ENCODE results near the gene CALD1.

The CALD1 gene

GRCh38 chr7:134764365-134764764 is 15.1 kb upstream of the CALD1 start:
- no peak for DNase-seq

DNA sequence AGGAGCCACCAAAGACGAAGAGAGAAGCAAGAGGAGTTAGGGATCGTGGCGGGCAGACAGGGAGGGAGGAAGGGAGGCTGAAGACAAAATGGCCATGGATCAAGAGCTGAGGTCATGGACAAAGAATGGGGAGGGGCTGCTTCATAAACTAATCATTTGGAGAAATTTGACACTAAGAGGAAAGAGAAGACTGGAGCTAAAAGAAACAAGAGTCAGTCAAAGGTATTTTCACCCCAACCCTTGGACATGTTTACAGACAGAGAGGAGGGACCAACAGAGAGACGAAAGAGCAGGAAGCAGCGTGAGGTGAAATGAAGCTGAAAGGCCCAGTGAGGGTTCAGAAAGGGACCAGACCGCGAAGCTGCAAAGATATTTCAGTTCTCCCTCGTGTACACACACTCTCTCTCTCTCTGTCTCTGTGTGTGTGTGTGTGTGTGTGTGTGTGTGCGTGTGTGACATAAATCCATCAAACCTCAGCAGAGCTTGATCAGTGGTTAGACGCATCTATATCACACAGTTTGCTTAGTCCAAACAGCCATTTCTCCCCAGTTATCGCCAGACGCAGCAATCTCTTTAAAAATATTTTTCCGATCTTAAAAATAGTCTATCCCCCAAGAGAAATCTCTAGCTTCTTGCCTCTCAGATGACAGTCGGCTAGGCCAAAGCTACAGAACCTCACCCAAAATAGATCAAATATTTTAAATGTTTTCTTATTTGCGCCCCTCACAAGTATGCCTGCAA is 12.5 kb upstream of the CALD1 start:
- DNase-seq, result no peak

- DNase-seq, result no peak
Measured at GRCh38 chr7:134767520-134768168, 11.8 kb upstream of the CALD1 start.

GRCh38 chr7:134768243-134768642 is 11.2 kb upstream of the CALD1 start:
- DNase-seq, result no peak

DNA sequence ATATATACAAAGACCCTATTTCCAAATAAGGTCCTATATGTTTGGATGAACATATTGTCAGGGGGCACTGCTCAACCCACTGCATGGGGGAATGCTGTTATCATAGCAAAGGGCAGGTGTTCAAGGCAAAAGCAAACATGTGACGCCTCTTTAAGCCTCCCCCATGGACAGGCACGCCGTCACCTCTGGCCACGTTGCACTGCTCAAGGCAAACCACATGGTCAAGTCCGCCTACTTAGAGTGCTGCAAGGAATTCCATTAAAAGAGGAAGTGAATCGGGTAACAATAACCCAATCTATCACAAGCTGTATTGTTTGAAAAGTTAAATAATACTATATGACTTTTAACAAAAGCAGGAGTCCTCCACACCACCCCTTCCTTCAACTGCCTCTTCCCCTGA is 8.8 kb upstream of the CALD1 start:
- no peak for DNase-seq

- no peak for DNase-seq
Measured at GRCh38 chr7:134771111-134771510, 8.3 kb upstream of the CALD1 start.

GRCh38 chr7:134771889-134772288 is 7.5 kb upstream of the CALD1 start:
- no peak for DNase-seq

DNA sequence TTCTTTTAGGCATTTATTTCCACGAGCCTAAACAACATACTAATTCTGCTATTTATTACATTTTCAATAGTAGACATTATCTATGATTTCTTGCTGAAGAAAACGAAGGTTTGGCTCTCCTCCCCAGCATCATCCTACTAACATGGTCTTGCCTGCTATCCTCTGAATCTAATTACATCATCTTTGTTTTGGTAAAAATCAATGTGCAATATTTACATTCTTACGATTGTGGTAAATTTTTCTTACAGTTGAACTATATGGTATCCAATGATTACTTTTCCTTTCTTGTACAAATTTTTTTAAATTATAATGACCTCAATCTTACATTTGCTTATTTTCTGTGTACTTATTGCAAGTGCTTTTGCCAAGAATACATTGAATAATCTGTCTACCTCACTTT is 7.0 kb upstream of the CALD1 start:
- no peak for DNase-seq

DNA sequence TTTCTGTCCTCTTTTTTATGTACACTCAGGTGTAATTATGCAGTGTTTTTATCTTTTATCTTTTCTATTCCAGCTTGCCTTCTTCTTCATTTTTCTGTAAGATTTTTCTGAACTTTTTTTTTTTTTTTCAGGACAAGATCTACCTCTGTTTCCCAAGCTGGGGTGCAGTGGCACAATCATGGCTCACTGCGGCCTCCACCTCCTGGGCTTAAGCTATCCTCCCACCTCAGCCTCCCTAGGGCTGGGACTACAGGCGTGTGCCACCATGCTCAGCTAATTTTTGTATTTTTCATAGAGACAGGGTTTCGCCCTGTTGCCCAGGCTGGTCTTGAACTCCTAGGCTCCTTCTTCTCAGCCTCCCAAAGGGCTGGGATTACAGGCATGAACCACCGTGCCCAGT is 6.3 kb upstream of the CALD1 start:
- DNase-seq, result no peak

DNA sequence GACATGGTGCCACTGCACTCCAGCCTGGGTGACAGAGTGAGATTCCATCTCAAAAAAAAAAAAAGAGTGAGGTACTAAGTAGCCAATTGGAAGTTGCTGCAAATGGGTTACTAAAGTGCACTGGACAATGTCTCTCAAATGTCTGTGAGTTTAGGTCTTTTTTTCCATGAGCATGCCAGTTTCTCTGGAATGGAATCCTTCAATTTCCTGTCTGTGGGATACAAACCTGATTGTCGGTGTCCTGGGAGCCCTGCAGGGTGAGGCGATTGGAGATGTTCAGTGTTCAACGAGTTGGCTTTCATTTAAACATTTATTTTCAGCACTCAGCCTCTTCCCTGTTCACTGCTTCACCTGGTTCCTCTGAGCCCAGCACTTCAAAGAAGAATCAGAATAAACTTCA is 5.3 kb upstream of the CALD1 start:
- DNase-seq, result no peak

DNA sequence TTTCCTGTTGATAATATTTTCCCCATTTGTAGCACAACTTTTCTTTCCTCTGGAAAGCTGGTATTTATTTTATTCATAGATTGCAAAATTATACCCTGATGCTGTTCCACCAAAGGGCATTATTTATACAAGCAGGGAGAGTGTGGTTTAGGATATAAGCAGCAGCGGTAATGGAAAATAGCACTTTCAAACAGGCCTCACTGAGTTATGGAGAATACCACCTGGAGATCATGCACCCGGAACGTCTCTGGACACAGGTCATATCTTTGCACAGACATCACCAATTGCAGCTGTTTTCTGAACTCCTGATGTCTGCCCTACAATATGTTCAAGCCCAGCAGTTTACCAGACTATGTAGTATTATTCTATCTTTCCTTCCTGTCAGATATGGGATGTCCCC is 2.0 kb upstream of the CALD1 start:
- no peak for DNase-seq

DNA sequence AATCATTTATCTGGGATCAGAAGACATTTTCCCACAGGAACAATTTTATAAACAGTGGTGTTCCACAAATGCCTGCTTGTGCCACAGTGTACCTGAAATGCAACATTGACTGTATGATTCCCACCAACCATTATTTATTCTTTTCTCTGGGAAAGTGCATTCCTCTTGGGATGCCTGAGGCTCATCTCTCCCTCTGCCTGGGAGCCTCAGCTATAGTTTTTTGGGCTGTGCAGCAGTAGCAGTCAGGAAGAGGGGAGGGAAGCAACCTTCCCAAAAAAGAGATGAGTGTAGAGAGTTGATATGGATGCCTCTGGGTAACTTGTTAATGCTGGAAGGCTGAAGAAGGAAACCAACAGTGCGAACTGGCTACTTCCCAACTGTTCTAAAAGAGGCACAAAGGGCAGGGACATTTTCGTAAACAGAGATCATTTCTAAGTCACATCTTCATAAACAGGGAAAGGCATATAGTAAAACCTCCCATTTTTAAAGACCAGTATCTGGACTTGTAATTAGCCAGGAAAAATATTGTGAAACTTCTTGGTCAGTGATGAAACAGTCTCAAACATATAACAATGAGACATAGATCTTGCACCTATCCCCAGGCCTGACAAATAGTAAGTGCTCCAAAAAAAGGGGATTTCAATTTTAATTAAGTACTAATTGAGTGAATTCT is 1.4 kb upstream of the CALD1 start:
- no peak for DNase-seq

GRCh38 chr7:134779741-134780065 is 269 bp downstream of the CALD1 start:
- no peak for DNase-seq

DNA sequence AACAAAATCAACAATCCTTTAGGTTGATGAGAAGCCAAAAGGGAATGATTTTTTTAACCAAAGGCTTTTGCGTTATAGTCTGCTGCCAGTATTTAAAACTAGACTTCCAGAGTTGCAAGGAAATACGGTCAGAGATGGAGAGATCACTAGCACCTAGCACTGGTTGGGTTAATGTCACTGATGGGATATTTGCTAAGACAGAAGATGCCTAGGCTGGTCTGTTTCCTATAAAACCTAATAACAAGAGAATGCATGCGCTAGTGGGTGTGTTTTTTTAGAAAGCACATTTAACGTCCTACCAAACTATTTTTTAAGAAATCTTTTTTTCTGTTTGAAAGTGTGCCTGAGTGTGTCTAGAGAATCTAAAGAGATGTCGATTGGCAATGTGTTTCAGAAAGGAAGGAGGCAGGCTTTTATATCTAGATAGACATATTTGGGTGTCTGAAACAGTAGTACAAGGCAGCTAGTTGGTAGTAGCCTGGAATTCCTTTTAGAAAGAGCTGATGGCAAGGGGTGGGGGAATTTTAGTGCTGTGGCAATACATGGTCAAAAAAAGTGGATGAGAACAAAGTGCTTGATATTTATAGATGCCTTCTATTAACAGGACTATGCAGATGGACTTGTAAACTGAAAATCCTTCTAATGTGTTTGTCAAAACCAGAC is 863 bp downstream of the CALD1 start:
- no peak for DNase-seq

GRCh38 chr7:134781171-134781570 is 1.7 kb downstream of the CALD1 start:
- DNase-seq, result no peak

DNA sequence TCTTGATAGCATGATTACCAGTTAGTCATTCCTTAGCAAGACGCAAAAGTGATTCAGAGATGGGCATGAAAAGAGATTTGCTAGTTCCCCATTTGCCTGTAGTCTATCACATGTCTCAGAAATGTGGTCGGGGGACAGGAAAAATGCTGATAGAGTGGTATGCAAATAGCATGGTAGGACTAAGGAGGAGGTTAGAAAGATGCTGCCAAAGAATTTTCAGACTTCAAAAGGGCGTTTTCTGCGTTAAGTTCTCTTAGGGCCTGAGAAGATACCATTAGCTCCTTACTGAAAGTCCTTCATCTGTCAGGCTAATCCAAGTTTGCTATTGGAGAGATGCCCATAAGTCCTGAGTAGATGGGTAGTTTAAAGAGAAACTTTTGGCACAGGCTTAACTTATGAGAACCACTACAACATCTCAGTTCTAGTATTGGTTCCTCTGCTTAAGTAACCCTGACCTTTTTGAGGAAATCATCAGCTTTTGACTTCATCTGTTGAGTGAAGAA is 2.7 kb downstream of the CALD1 start:
- no peak for DNase-seq

GRCh38 chr7:134783294-134784069 is 4.0 kb downstream of the CALD1 start:
- DNase-seq, result no peak

DNA sequence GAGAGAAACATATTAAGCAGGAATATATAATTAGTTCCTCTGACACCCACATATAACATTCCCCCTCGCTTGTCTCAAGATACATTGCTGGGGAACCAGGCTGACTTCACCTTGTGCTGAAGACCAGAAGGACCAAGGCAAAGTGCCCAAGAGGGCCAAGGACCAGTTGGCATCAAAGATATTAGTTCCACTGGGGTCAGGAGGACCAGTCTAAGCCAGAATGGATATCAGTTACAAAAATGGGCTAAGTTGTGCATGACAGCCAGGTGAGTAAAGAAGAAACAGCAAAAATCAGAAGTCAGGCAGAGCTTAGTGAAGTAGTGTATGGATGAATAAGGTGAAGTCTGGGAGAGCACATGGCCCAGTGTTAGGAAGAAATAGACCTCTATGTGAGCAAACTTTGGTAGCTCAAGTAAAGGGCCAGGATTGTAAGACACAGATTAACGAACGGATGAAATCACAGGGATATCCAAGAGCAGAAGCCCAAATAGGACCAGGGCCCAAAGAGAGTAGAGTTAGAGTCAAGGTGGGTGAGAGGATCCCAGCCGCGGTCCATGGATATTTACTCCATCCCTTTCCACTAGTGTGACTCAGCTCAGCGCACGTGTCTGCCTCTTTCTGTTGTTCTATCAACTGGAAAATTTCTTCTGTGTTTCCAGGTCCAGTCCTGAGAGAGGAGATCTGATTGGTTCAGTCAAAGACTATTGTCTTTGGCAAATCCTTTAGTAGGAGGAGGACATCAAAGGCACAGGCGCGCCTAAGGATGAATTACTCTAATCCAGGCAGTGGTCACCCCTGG is 5.0 kb downstream of the CALD1 start:
- DNase-seq, result no peak

DNA sequence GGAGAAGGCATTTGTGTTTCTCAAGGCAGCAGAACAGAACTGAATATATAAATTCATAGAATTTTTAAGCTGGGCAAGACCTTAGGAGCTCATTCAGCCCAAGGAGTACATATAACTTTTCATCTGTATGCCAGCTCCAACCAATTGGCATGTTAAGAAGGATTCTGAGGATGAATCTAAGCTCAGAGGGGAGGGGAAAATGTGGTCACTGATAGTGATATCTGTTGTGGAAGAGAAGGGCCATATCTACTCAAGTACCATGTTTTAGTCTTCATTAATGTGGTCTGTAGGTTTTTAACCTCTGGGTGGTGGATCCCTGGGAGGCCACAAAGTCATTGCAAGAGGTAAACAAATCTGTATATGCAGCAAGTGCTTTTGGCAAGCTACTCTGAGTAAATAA is 6.4 kb downstream of the CALD1 start:
- no peak for DNase-seq

GRCh38 chr7:134787064-134787463 is 7.6 kb downstream of the CALD1 start:
- no peak for DNase-seq

DNA sequence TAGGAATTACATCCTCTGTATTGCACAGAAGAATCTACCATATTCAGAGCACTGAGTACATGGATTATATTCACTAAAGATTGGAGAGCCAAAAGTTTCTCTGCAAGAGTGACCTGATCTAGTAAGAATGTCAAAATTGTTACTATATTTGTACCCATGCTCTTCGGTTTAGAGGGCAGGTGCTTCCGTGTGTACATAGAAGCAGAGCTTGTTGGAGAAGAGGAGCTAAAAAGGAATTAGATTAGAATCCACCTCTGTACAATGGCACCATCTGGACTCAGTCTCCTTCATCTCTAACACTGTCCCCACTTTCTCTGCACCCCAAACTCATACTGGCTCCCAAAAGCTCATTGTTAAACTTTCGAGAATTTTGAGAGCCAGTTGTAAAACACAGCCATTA is 8.3 kb downstream of the CALD1 start:
- DNase-seq, result no peak

DNA sequence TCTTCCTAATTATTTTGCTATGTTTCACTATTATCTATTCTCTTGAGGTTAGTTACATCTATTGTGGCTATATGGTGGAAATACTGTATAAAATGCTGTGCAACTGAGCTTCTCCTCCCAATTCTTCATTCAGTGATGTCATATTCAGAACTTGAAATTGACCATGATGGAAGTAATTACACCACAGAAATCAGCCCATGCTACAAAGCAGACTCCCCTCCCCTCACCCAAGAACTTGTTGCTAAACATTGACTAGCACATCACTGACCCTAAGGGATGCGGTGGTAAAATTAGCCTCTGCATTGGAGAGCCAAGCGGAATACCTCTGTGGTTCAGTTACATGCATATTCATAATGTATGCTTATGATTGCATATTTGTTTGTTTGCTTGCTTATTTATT is 8.8 kb downstream of the CALD1 start:
- DNase-seq, result no peak
